Glomerular visceral epithelial cell (primary cell): ENCODE results near the gene MRPL2.
A peak's percentile ranks its signal among the peaks of the same experiment; 100 is the strongest.
"Not testable (repeated sequence)": the region's sequence is repeated elsewhere in the genome, so short reads cannot be mapped to it uniquely, and the experiment has no call there.

Source experiments
- DNase-seq: peaks from one replicate; pipeline ENCODE4 v3.0.0-alpha.2; 2016; ENCODE audit errors: extremely low spot score

The MRPL2 gene

DNA sequence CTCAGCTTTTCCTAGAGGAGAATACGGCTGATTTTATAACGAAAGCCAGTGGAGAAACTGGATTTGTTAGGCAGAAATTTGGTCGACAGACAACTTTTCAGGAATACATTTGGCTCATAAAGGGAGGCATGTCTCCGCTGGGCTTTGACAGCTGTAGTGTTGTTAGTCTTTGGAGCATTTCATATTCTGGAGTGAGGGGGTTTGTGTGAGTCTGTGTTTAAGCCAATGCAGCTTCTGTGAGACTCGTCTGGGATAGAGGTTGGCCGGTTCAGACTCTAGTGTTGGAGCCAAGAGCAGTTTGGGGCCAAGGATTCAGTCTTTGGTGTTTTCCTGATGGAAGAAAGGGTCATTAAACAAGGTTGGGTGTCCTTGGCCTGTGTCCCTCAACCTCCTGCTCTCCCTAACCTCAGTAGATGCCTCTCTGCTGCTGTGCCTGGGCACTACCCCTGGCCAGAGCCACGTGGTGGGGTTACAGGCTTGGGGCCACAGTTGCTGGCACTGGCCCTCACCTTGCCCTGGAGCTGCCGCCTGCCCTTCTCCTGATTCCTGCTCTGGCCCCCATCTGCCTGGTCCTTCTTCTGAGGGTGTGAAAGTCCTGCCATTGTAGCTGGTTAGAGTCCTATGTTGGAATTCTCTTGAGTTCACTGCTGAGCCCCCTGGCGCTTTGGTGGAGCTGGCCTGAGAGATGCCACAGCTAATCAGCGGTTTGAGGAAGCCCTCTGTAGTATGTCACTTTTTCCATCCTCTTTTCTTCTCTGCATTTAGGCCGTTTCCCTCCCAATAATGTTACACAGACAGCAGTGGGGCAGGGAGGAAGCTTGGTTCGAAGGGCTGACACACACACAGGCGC lies 23.8 kb upstream of the MRPL2 start:
- DNase-seq: no peak

GRCh38 chr6:43081922-43082321 lies 22.7 kb upstream of the MRPL2 start:
- DNase-seq: not testable (repeated sequence)

DNA sequence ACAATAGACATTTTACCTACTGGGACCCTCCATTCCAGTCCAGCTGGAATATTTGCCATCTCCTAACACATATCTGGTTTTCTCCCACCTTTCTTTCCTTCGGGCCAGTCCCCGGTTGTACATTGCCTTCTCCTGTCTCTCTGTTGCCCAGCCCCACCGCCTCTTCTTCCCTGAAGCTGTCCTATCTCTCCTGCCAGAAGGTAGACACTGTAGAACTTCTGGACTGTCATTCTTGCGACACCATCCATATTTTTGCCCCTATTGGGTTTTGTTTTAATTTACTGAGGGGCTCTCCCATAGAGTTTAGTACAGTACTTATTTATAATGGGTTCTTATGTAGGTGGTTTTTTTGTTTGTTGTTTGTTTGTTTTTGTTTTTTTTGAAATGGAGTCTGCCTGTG lies 21.8 kb upstream of the MRPL2 start:
- DNase-seq: no peak

DNA sequence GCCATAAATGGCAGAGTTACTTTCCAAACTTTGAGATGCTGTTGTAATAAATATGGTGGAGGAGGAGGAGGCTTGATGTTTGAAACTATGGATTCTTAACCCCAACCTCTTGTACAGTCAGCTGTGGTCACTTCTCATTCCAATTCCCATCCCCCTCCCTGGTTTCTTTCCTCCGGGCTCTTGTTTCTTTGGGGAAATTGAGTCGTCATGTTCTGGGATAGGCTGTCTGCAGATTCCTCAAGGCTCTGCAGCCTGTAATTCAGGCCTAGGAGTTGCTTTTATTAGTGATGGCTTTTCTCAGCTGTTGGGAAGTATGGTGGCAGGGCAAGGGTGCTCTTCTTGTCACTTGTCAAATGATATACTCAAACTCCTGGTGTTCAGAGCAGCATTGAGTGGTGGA lies 19.5 kb upstream of the MRPL2 start:
- no peak for DNase-seq

GRCh38 chr6:43077981-43078511 lies 18.8 kb upstream of the MRPL2 start:
- DNase-seq: no peak

- DNase-seq: no peak
These were observed 18.1 kb upstream of the MRPL2 start for GRCh38 chr6:43077333-43077809.

GRCh38 chr6:43076464-43077332 lies 17.5 kb upstream of the MRPL2 start:
- peak; percentile 62 for DNase-seq

DNA sequence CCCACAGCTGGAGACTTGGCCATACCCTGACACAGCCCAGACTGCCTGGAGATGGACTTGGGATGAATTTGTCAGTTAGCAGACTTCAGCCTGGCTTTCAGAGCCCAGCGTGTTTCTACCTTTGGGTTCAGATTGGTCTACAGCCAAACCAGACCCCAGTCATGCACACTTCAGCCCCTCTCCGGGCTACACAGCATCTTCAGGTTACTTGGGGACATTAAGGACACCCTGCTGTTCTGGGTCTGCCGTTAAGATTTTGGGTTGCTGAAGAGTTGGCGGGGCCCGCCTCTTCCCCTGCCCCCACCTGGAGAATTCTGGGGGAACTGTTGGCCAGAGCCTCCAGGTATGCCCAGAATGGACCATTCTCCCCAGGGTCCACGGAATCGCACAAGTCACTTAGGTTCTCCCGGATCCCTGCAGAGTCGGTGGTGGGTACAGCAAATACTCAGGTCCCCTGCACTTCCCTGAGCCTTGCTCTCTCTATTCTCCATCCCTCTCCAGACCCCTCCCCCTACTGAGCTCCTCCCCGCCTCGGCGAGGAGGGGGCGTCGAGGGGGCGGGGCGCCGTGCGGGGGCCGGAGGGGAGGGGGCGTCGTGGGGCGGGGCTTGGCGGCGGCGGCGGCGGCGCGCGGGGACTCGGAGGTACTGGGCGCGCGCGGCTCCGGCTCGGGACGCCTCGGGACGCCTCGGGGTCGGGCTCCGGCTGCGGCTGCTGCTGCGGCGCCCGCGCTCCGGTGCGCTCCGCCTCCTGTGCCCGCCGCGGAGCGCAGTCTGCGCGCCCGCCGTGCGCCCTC lies 16.6 kb upstream of the MRPL2 start, which contains the start of gene PTK7:
Gene PTK7 (plus strand): TSS at position 645 of the 794 bp plus-strand sequence. CDS start 175 bp downstream, outside the sequence.
- peak; percentile 78 for DNase-seq

DNA sequence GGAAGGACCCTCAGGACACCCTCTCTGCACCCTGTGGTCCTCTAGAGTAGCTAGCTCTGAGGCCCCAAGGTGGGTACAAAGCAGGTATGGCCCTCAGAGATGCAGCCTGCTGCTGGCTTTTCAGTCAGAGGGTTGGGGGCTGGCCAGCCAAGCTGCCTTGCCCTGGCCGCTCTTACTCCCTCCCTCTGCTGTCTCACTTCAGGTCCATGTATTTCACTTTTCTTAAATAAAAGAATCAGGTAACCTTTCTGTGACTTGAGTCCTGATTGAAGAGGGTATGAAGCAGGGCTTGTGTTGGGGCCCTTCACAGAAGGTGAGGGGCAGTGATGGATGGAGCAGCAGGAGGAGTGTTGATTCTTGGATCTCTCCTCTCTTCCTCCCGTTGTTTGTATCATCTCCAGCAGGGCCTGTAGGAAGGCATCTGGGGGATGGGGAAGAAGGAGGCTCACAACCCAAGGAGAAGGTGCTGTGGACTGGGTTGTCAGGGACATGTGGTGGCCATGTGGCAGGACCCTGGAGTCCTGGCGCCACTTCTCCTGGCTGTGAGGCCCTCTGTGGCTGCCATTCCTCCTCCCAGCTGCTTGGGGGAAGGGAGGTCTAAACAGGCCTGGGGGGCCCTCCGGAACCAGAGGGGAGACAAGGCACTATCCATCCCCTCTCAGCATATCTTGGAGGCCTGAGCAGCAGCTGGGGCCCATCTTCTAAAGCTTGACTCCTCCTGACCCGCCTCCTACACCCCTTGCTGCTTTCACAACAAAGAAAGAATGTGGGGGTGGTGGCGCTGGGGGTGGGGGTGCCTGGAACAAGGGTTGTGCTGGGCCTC lies 15.8 kb upstream of the MRPL2 start:
- DNase-seq: no peak

DNA sequence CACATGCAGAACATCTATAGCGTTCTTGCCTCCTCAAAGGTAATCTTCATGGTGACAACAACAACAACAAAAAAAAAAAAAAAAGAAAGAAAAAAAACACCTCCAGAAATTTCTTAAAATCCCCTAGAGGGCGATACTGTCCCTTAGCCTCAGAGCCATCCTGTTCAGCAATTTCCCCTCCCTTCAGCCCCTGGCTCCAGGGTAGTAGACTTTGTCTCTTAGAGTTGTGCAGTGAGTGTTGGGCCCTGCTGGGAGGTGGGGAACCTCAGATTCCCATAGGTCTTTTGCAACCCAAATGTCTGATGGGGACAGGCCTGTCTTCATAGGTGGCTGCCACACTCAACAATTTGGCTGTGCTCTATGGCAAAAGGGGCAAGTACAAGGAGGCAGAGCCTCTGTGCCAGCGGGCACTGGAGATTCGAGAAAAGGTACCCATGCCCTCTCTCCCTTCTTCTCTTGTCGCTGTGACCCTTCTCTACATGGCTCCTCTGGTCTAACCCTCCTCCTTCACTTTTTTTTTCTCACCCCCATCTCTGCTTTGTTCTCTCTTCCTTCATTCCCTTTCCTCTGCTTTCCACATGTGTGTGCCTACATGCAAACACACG lies 10.9 kb upstream of the MRPL2 start:
- peak; percentile 67 for DNase-seq

DNA sequence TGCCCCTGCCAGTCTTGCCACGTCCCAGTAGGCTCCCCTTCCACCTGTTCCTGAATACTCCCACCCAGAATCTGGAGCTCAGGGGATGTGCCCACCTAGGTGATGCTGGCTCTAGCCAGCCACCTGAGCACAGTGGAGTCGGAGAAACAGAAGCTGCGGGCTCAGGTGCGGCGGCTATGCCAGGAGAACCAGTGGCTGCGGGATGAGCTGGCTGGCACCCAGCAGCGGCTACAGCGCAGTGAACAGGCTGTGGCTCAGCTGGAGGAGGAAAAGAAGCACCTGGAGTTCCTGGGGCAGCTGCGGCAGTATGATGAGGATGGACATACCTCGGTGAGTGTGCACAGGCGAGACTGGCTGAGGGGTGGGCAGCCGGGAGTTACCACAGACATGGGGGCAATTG lies 3.6 kb upstream of the MRPL2 start:
- no peak for DNase-seq

DNA sequence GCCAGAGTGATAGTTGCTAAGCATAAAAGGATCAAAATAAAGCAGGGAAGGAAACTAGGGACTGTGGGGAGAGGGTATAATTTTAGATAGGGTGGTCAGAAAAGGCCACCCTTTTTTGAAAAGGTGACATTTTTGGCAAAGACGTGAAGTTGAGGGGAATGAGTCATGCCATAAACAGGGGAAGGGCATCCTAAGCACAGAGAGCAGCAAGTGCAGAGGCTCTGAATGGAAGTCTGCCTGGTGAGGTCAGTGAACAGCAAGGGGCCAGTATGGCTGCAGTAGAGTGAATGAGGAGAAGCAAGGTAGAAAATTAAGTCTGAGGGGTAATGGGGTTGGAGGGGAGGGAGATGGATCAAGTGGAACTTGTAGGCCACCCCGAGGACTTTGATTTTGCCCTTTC lies 2.6 kb upstream of the MRPL2 start:
- no peak for DNase-seq

GRCh38 chr6:43060755-43061633 lies 1.8 kb upstream of the MRPL2 start:
- DNase-seq: no peak

- DNase-seq: peak; percentile 32
These were observed 960 bp upstream of the MRPL2 start for GRCh38 chr6:43060034-43060754.

- no peak for DNase-seq
These were observed 703 bp downstream of the MRPL2 start for GRCh38 chr6:43058531-43058930.

DNA sequence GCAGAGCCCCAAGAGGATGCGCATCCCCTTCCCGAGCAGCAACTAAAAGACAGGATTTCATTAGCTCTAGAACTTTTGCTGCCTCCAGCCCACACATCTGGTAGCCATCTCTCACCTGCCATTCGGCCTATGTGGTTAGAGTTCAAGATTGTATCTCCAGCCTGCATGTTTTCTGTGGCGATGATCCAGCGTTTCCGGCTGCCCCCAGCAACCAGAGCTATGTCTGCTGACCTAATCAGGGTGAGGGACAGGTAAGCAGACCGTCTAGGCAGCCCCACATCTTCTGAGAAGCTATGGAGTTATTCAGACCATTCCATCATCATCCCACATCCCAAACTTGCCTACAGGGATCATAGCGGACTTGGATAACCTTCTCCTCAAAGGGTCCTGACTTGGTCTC lies 3.3 kb downstream of the MRPL2 start:
- no peak for DNase-seq

- DNase-seq: no peak
These were observed 4.9 kb downstream of the MRPL2 start for GRCh38 chr6:43054206-43054943.
